Activated CD4-positive, CD25-positive, alpha-beta regulatory T cell treated with anti-CD3 and anti-CD28 coated beads, Interleukin-2, amount 50 U/mL, for 24 hours (primary cell): ENCODE results near the gene DDX28.
"Not testable (repeated sequence)": the region's sequence is repeated elsewhere in the genome, so short reads cannot be mapped to it uniquely, and the experiment has no call there.

Experiments
- ATAC-seq, 2 donors: fragments of 150-1000 bp; cut with Tn5 transposase; one replicate each; pipeline ENCODE4 v1.10.0; 2021; ENCODE audit warnings: mild to moderate bottlenecking in 1 of 2, moderate library complexity in 1 of 2

The DDX28 gene

DNA sequence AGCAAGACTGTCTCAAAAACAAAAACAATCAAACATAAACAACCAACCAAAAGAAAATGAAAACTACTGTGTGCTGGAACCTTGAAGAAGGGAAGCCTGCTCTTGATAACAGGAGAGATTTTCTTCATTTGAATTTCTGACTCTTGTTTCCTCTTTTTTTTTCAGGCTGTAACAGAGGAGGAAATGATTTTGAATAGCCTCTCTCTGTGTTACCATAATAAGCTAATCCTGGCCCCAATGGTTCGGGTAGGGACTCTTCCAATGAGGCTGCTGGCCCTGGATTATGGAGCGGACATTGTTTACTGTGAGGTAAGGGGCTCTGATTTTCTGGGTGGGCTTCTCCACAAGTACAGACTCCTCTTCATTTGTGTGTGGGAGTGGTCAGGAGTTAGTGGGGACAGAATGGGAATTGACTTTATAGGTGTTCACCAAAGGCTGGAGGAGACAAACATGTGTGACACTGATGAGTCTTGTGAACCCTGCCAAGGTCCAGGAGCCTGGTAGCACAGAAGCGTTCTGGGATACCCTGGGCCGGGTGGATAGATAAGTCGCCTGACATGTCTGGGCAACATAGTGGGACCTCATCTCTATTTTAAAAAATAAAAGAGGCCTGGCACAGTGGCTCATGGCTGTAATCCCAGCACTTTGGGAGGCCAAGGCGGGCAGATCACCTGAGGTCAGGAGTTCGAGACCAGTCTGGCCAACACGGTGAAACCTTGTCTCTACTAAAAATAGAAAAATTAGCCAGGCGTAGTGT is 15.0 kb upstream of the DDX28 start:
- no peak for ATAC-seq

DNA sequence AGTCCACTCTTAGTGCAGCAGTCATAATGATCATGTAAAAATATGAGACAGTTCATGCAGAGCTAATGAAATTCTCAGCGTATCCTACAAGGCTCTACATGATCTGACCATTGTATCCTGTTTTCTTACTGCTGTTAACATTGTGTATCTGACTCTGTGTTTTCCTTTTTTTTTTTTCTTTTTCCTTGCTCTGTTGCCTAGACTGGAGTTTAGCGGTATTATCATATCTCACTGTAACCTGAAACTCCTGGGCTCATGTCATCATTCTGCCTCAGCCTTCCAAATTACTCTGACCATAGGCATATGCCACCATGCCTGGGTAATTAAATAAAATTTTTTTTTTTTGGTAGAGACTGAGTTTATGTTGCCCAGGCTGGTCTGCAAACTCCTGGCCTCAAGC is 12.2 kb upstream of the DDX28 start:
- no peak for ATAC-seq

DNA sequence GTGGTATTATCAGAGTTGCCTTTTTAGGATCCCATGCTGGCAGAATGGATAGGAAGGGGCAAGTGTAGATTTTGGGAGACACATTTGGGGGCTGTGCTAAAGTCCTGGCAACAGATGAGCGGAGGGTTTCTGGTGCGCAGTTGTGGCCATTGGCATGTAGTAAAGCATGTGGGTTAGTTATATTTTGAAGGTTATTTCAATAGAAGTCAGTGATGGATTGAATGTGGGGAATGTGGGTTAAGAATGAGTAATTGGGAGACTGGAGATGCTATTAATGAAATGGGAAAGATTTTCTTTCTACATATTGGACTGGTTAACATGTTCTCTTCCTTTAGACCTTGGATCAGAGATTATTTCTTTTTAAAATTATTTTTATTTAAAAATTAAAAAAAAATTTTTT is 10.1 kb upstream of the DDX28 start:
- no peak for ATAC-seq

DNA sequence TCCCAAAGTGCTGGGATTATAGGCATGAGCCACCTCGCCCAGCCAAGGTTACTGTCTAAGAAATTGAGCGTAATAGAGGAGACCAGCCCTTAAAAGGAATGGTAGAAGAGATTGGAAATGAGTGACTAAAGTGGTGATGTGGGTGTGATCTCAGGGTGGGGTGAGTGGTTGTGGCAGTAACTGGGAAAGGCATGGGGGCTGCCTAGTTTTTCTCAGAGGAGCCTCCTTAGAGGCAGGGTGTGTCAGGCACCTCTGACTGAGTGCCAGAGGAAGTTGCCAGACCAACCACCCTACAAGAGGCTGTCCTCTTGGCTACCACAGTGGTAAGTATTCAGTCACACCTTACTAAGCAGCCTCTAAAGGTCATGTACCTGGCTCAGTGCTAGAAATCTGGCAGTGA is 8.9 kb upstream of the DDX28 start:
- no peak for ATAC-seq

DNA sequence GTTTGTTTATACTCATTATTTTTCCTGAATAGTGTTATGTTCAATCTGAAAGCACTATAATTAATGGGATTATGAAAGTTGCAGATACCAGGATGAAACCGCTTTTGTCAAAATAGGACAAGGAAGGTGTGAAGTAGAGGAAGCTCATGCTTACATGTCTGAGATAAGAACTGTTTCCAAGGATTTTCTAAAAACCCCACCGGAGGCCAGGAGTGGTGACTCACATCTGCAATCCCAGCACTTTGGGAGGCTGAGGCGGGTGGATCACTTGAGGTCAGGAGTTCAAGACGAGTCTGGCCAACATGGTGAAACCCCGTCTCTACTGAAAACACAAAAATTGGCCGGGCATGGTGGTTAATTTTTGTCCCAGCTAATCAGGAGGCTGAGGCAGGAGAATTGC is 7.1 kb upstream of the DDX28 start:
- not testable (repeated sequence) for ATAC-seq

DNA sequence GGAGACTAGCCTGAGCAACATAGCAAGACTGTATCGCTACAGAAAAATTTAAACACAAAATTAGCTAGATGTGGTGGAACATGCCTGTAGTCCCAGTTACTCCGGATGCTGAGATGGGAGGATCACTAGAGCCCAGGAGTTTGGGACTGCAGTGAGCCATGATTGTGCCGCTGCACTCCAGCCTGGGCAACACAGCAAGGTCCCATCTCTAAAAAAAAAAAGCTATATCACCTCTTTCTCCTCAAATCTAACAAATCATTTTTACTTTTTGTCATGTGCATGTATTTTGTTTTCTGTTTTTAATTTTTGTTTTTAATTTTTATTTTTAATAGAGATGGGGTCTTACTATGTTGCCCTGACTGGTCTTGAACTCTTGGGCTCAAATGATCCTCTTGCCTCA is 6.0 kb upstream of the DDX28 start:
- no peak for ATAC-seq

DNA sequence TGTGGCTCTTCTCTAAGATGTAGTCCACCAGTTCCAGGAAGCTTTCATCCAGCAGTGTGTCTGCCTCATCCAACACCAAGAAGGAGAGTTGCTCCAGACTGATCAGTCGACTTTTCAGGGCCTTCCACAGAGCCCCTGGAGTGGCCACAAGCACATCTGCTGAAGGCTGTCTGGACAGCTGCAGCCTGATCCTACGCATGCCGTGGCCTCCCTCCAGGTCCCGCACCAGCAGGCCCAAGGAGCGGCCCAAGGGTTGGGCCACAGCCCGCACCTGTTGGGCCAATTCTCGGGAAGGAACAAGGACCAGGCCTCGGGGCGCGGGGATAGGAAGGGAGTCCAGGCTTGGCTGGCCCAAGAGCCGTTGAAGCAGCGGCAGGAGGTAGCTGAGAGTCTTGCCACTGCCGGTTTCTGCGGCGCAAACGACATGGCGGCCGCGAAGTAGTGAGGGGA is 729 bp downstream of the DDX28 start:
- ATAC-seq: no peak

DNA sequence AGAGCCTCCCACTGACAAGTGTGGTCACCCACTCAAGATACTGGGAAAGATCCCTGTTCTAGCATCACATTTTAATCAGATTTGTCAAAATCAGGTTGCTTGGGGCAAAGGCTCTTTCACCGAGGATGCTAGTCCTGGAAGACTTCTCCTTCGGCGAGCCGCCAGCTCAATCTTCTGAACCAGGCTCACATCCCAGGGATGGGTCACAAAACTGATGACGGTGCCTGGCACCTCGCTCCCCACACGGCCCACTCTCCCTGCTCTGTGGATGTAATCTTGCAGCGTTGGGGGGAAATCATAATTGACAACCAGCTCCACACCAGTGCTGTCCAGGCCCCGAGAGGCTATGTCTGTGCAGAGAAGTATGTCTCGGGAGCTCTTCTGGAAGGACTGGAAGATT is 1.5 kb downstream of the DDX28 start:
- no peak for ATAC-seq

DNA sequence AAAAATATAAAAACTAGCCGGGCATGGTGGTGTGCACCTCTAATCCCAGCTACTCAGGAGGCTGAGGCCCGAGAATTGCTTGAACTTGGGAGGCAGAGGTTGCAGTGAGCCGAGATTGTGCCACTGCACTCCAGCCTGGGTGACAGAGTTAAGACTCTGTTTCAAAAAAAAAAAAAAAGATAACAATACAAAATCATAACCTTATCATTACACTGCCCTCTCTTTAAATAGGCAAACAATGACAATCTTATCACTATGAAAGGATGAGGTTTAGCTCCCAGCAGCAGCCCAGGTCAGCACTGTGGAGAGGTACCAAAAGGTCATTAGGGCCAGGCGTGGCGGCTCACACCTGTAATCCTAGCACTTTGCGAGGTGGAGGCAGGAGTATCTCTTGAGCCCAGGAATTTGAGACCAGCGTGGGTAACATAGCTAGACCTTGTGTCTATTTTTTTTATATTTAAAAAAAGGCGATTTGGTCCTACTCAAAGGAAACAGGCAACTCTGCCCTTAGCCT is 3.8 kb downstream of the DDX28 start:
- ATAC-seq: no peak

DNA sequence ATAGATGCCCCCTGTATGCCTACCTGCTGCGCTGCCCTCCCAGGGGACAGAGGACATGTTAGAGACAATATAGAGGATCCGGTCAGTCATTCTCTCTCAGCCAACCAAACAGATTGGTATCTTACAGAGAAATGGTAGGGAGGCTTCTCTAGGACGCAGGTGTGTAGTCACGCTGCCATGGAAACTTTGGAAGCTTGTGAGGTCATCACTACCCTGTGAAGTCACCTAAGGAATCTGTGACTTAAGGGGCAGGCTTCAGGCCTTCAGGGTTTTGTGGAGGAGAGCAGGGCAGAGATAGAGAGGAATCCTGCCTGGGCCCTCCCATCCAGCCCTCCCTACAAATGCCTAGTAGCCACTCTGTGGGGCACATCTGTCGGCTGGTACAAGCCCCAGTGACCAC is 7.4 kb downstream of the DDX28 start, which contains the start of gene DPEP2NB:
DPEP2NB (minus strand) TSS at position 231 of the 400 bp plus-strand sequence; CDS start at position 90, 141 bp downstream.
- ATAC-seq: no peak

DNA sequence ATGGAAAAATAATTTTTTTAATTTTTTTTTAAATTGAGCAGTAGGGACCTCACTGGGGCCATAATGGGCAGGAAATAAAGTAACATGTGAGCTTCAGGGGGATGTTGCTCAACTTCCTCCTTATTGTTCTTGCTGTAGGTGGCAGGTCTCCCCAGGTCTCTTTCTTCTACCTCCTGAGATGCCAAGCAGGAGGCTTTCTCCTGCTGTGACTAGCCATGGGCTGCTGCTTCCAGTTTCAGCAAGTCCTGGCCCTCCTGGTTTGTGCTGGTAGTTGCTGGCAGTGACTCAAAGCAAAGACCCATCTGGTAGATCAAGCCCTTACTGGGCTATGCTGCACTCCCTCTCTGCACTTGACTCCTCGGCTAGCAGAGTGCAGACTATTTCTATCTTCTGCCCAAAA is 9.6 kb downstream of the DDX28 start:
- peak in 1 of 2 donors; percentile 45 for ATAC-seq

DNA sequence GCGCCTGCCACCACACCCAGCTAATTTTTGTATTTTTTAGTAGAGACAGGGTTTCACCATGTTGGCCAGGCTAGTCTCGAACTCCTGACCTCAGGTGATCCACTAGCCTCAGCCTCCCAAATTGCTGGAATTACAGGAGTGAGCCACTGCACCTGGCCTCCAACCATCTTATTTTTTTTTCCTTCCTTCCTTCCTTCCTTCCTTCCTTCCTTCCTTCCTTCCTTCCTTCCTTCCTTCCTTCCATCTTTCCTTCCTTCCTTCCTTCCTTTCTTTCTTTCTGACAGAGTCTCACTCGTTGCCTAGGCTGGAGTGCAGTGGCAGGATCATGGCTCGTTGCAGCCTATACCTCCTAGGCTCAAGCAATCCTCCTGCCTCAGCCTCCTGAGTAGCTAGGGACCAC is 13.2 kb downstream of the DDX28 start:
- ATAC-seq: not testable (repeated sequence)

DNA sequence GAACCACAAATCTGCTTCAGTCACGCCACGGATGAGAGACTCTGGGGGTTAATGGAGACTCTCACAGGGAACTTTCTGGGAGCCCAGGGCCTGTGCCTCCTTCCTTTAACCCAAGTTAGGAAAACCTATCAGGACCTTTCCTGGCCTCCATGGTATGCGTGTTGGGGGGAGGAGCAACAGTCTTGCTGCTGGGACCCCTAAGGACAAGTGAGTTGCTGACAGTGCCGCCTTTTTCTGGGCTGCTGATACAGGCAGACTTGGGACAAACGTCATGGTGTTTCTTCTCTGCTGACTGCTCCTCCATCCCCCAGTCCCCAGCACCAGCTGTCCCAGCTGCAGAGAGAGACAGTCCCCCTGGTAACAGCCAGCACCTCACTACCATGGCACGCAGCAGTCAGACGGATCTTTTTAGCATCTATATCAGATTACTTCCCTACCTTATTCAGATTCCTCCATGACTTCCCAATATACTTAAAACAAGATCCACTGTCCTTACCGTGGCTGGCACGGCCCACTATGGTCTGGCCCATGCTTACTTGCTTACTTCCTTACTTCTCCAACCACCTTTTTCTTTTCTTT is 13.8 kb downstream of the DDX28 start:
- no peak for ATAC-seq

DNA sequence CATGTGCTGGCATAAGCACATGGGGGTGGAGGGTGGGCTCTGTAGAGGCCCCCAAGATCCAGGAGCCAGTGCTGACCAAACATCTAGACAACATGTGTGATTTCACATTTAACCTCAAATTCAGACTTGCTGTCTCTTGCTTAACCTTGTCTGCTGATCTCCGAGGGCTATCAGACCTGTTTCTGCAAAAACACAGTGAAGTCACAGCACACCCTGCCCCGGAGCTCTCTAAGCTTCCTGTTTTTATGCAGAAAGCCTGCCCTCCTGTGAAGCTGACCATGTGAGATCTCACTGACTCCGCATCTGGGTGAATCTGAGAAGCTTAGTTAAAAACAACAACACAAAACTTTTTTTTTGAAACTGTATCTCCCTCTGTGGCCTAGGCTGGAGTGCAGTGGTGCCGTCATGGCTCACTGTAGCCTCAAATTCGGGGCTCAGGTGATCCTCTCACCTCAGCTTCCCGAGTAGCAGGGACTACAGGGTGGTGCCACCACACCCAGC is 17.2 kb downstream of the DDX28 start:
- ATAC-seq: peak; percentile 79 to 83

DNA sequence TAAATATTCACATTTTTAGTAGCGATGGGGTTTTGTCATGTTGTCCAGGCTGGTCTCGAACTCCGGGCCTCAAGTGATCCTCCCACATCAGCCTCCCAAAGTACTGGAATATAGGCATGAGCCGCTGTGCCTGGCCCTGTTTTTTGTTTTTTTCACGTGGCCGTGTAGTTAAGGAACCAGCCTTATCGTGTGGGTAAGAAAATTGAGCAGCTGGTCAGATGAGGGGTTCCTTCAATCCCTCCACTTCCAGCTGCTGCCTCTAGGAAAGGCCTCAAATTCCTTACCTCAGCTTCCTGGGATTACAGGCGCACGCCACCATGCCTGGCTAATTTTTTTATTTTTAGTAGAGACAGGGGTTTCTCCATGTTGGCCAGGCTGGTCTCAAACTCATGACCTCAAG is 17.8 kb downstream of the DDX28 start:
- ATAC-seq: no peak

DNA sequence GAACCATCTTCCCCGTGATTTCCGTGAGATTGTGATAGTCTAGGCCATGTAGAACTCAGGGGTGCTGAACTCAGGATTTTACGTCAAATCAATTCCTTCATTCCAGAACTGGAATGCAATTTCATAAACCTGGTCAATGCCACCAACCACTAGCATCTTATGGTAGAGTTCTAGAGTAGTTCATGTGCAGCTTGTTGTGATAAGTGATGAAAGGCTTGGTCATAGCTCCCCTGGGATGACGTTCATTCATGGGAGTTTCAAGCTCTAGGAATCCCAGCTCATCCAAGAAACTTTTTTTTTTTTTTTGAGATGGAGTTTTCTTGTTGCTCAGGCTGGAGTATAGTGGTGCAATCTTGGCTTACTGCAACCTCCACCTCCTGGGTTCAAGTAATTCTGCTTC is 20.0 kb downstream of the DDX28 start:
- ATAC-seq: no peak

DNA sequence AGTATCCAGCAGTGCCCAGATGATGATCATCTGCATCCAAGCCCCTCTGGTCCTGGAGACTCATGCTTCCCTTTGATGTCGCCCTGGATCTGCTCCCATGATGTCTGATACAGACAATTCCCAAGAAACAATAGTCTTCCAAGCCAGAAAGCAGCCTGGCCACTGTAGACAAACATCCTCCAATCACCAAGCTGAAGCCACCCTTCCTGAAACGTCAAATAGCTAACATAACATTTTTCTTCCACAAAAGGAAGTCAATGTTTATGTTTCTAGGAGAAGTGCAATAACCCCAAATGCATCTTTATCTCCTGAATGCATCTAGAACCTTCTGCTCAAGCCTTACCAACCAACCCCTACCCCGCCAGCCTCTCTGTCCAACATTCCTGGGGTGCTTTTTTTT is 22.6 kb downstream of the DDX28 start:
- no peak for ATAC-seq

DNA sequence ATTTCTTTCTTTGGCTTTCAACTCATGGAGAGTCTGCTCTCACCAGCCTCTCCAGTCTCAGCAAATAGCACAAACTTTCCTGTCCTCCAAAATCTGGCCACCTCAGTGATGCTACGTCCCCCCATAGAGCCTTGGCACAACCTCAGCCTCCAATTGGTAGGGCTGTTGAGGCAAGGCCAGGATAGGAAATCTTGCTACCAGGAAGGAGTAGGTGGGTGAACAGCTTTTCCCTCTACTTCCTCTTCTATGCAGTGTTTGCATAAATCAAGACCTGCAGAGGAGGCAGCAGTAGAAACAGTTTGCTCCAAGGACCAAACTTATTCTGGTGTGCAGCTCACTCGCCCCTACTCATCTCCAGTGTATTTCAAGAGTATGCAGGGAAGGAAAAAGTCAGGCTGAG is 23.0 kb downstream of the DDX28 start:
- no peak for ATAC-seq

DNA sequence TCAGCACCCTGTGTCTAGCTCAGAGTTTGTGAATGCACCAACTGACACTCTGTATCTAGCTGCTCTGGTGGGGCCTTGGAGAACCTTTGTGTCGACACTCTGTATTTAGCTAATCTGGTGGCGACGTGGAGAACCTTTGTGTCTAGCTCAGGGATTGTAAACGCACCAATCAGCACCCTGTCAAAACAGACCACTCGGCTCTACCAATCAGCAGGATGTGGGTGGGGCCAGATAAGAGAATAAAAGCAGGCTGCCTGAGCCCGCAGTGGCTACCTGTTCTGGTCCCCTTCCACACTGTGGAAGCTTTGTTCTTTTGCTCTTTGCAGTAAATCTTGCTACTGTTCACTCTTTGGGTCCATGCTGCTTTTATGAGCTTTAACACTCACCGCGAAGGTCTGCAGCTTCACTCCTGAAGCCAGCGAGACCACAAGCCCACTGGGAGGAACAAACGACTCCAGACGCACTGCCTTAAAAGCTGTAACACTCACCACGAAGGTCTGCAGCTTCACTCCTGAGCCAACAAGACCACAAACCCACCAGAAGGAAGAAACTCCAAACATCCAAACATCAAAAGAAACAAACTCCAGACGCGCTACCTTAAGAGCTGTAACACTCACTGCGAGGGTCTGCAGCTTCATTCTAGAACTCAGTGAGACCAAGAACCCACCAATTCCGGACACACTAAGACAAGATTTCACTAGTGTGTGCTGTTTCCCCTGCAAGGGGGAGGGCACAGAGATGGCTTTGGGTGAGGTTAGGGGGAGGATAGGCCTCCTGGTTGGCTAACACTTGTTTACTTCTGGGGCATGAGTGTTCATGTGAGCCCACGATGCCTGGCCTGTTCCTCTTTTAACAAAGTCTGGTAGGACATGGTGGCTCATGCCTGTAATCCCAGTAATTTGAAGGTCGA is 24.0 kb downstream of the DDX28 start, which contains the start of gene DPEP2:
DPEP2 (minus strand) TSS at position 706 of the 910 bp plus-strand sequence. CDS start 6,272 bp downstream, outside the sequence.
- ATAC-seq: peak; percentile 86 to 93

DNA sequence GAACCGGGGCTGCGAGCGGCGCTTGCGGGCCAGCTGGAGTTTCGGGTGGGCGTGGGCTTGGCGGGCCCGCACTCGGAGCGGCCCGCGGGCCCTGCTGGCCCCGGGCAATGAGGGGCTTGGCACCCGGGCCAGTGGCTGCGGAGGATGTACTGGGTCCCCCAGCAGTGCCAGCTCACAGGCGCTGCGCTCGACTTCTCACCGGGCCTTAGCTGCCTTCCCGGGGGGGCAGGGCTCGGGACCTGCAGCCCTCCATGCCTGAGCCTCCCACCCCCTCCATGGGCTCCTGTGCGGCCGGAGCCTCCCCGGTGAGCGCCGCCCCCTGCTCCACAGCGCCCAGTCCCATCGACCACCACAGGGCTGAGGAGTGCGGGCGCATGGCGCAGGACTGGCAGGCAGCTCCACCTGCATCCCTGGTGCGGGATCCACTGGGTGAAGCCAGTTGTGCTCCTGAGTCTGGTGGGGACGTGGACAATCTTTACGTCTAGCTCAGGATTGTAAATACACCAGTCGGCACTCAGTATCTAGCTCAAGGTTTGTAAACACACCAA is 24.7 kb downstream of the DDX28 start:
- ATAC-seq: not testable (repeated sequence)

DNA sequence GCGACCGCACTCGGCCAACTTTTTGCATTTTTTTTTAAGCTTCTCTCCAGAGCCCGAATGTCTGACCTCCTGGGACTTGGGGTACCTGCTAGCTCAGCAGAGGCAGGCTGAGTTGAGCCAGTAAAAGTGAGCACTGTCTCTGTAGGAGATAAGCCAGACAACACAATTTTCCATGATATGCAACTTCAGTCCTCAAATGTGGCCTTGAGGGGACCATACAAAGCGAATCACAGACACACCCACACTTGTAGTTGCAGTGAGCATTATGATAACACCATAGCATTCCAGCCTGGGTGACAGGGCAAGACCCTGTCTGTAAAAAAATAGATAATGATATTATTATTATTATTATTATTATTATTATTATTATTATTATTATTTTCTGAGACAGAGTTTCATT is 26.4 kb downstream of the DDX28 start:
- no peak for ATAC-seq

DNA sequence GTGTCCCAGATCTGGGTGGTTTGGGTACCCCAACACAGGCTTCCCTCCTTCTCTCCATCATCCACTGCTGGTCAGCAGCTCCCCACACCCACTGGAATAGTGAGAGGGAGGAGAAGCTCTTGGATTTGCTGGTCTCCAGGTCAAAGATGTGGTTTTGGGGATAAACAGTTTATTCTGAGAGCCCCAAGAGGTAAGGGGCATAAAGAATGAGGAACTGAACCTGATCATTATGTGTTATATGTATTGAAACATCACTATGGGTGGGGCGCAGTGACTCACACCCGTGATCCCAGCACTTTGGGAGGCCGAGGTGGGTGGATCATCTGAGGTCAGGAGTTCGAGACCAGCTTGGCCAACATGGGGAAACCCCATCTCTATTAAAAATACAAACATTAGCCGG is 27.6 kb downstream of the DDX28 start:
- ATAC-seq: no peak

DNA sequence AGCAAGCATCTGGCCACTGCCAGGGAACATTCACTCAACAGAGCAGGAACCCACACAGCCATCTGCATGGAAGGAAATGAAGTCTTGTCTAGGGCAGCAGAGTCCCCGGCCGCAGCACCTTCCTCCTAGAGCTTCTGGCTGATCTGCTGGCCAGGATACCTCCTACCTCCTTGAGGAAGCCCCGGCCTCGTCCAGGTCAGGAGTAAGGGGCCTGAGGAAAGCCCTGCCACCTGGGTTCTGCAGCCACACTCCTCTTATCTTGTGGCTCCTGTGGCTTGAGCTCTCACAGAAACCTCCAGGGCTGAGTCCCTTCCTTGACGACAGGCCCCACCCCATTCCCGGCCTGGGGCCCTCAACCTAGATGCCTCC is 29.0 kb downstream of the DDX28 start:
- ATAC-seq: not testable (repeated sequence)
